Hypothalamus (tissue), 51 donors: Measurements from ENCODE around the gene EPAS1.

Experiments used
- DNase-seq, 51 donors: peaks; one replicate each; lab custom pipeline; 2025; lab: John Stamatoyannopoulos, UW

Gene EPAS1

GRCh38 chr2:46358713-46359112 is 61.5 kb downstream of the EPAS1 start:
- DNase-seq, result no peak

GRCh38 chr2:46360303-46360702 is 63.1 kb downstream of the EPAS1 start:
- no peak for DNase-seq

DNA sequence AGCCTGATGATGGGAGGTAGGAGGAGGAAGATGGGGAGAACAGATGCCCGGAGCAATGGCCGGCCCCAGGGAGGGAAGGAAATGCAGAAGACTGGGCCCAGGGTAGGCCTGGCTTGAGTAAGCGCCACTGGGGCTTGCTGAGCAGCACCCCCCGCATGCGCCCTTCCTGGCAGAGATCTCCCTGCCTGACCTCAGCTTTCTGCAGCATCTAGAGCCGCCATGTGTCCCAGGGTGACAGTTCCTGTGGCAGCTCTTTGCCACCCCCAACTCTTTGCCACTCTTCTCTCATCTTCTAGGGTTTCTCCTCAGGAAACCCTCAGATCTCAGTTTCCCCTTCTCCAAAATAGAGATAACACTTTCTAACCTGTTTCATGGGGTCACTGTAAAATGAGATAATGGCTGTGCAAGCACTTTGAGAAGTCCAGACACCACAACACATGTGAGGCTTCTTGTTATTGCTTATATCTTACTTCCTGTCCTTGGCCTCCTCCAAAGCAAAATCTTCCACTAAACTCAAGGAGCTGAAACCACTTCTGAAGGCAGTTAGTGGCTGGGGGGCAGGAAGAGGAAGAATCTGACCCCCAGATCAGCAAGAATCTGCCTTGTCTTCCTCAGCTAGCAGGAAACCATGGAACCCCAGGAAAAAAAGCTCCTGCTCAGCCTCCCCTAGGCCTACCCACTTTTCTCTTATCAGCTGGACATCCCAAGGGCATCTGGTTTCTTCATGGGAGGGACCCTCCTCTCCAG is 64.9 kb downstream of the EPAS1 start:
- no peak for DNase-seq

DNA sequence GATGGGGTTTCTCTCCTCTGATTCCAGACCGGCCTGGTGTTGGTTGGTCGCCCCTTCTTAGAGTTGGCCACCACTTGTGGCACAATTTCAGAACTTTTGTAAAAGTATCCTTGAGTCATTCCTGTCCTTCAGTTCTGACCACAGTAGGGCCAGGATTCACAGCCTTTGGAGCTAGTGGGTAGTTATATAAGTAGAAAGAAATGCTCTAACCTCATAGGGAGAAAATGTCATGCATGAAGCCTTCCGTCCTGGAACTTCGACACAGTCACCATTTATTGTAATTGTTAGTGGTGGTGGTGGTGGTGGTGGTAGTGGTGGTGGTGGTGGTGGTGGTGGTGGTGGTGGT is 65.4 kb downstream of the EPAS1 start:
- no peak for DNase-seq

- DNase-seq, result no peak
Measured at GRCh38 chr2:46363535-46364170, 66.4 kb downstream of the EPAS1 start.

GRCh38 chr2:46364797-46365457 is 67.7 kb downstream of the EPAS1 start:
- peak in 4 of 51 donors; percentile 7 to 41 (median 11) for DNase-seq

DNA sequence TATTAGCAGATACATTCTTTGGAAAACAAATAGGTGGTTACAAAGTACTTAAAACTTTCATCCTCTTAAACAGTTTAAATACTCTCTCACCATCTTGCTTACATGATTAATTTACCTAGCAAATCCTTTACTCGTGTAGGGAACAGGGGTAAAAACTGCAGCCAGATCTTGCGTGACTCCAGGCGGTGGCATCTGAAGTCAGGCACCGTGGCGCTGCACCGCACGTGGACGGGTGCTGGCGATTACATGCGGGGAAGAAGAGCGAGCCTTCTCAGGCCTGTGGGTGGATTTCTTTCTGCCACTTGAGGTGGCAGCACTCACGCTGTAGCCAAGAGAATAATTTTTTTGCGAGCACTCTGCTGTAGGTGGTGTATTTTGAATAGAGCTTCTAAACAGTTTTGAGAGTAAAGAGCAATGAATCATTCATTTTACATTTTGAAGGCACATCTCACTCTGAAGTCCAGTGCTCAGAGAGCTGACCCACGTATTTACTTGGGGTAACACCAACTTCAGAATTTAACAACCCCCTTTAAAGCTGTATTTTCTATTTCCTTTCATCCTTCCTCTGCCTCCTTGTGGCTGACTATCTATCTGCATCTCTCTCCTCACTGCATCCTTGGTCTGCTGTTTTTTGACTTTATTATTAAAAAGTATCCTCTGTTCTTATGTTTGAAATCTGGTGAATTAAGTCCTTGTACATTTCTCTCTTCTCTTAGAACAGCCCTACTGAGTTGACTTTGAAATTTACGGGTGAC is 68.9 kb downstream of the EPAS1 start:
- DNase-seq, result peak in 2 of 51 donors; percentile 15 to 16

GRCh38 chr2:46366668-46367052 is 69.5 kb downstream of the EPAS1 start:
- no peak for DNase-seq

DNA sequence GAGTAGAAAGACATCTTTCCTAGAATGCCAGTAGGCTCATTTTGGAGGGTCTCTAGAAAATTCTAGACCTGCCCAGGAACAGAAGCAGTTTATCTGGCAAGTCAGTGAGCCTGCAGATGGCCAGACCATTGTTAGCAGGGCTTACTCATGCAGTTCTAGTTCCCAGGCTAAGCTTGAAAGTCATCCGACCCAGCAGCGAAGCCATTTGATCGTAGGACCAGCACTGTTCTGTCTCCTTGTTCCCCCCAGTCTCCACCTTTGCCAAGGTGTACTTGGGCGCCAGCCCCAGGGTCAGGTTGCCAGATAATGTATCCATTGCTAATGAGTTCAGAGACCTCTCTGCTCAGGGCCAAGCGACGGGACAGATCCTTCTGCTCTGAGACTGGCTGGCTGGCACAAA is 70.1 kb downstream of the EPAS1 start:
- peak in 5 of 51 donors; percentile 11 to 37 (median 20) for DNase-seq

DNA sequence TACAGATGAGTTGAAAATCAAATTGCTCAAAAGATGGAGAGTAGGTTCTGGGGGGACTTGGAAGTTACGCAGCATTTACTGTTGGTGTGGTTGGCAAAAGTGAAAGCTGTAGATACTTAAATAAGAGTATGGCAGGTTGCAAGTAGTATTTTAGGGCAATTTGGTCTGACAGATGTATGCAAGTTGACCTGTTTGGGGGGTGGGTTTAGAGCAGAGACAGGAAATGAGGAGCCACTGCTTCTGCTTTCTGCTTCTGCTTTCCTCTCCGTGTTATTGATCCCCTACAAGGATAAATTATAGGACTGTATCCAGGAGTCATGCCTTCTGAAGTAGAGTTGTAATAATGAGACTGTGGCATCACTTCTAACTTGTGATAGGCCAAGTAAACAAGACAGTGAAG is 71.2 kb downstream of the EPAS1 start:
- no peak for DNase-seq

- DNase-seq, result no peak
Measured at GRCh38 chr2:46369783-46370182, 72.6 kb downstream of the EPAS1 start.

DNA sequence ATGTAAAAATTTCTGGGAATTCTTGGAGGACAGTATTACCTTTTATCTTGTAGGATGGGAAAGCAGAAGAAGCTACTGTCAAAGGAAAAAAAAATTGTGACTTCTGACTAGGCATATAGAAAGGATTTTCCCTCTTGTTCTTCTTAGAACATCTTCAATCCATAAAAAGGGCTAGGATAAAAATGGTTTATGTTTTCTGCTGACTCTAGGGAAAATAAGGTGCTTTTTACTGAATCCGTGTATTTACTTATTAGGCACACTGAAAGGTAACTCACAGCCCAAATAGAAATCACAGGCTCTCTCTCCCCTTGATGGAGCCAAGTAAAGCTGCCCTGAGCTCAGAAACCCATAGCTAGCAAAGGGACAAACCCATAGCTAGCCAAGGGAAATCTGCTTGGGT is 74.6 kb downstream of the EPAS1 start:
- no peak for DNase-seq

GRCh38 chr2:46372475-46372874 is 75.3 kb downstream of the EPAS1 start:
- DNase-seq, result no peak

DNA sequence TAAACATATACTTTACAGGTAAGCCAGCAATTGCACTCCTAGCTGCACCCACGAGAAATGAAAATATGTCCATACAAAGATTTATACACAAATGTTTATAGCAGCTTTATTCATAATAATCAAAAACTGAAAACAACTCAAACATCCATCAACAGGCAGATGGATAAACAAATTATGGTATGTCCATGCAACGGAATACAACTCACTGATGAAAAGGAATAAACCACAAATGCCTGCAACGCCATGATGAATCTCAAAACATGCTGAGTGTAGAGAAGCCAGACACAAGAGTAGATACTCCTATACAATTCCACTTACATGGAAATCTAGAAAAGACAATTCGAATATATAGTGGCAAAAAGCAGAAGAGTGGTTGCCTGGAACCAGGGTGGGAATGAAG is 76.0 kb downstream of the EPAS1 start:
- no peak for DNase-seq

- no peak for DNase-seq
Measured at GRCh38 chr2:46375566-46376125, 78.4 kb downstream of the EPAS1 start.

DNA sequence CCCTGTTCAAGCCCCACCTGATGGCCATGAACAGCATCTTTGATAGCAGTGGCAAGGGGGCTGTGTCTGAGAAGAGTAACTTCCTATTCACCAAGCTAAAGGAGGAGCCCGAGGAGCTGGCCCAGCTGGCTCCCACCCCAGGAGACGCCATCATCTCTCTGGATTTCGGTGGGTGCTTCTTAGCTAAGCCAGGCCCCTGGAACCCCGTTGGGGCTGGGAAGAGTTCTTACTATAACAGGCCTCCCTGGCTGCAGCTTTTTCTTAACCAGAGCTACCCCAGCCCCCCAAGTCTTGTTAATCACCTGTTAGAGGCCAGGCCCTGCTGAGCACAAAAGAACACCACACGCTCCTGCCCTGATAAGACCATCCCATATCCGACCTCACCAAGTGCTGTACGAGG is 79.4 kb downstream of the EPAS1 start:
- no peak for DNase-seq

- DNase-seq, result peak in 9 of 51 donors; percentile 9 to 42 (median 21)
Measured at GRCh38 chr2:46377101-46377581, 79.9 kb downstream of the EPAS1 start.

GRCh38 chr2:46377666-46378560 is 80.7 kb downstream of the EPAS1 start:
- no peak for DNase-seq

GRCh38 chr2:46378616-46379015 is 81.4 kb downstream of the EPAS1 start:
- DNase-seq, result no peak
